Activated CD8-positive, alpha-beta T cell treated with anti-CD3 and anti-CD28 coated beads, Interleukin-2, amount 10 ng/mL, durations not matched to agents 7 days and 5 days (primary cell): Measurements from ENCODE around the gene MED16. TPM values are rescaled to one million over a fixed set of nuclear protein-coding genes. Genes with fewer than 3 reads are reported as not detected.
"Not testable (repeated sequence)": the region's sequence is repeated elsewhere in the genome, so short reads cannot be mapped to it uniquely, and the experiment has no call there.

Source experiments
- ATAC-seq: fragments of 150-1000 bp; cut with Tn5 transposase; one replicate; pipeline ENCODE4 v1.10.0; 2021; ENCODE audit warnings: moderate library complexity
- CTCF ChIA-PET: fragments of 350-600 bp; sonication (Branson Sonifier 250); formaldehyde crosslinking; loops from one replicate; lab custom pipeline; 2021; ENCODE audit warnings: antibody characterized with exemption; lab: Charles Lee
- POLR2A ChIA-PET: fragments of 350-600 bp; sonication (Branson Sonifier 250); formaldehyde crosslinking; loops from one replicate; lab custom pipeline; 2021; ENCODE audit warnings: antibody characterized with exemption; lab: Charles Lee
- DNase-seq: peaks from one replicate; pipeline ENCODE4 v3.0.0-alpha.2; 2020
- H3K27ac Mint-ChIP-seq: one replicate; pipeline ENCODE4 v1.8.0; 2021; ENCODE audit warnings: mild to moderate bottlenecking, mixed read lengths
- H3K27me3 Mint-ChIP-seq: one replicate; pipeline ENCODE4 v1.8.0; 2021; ENCODE audit warnings: low read depth, mixed read lengths
- H3K36me3 Mint-ChIP-seq: one replicate; pipeline ENCODE4 v1.8.0; 2021; ENCODE audit warnings: low read depth, mixed read lengths
- H3K4me1 Mint-ChIP-seq: one replicate; pipeline ENCODE4 v1.8.0; 2021; ENCODE audit warnings: low read depth, mixed read lengths
- H3K4me3 Mint-ChIP-seq: one replicate; pipeline ENCODE4 v1.8.0; 2021; ENCODE audit warnings: mild to moderate bottlenecking, mixed read lengths
- H3K9me3 Mint-ChIP-seq: one replicate; pipeline ENCODE4 v1.8.0; 2022; ENCODE audit warnings: mixed read lengths; ENCODE audit not compliant: insufficient read depth
- total RNA-seq, 2 experiments: library from RNA; stranded (reverse); gene quantifications; one replicate each; pipeline ENCODE4 v1.2.3, GENCODE V29; 2021

The MED16 gene
- total RNA-seq, 2 experiments from 2014 or later, result 55.9 to 60.4 TPM

- H3K27ac Mint-ChIP-seq, result no peak overlapping the region
- CTCF ChIA-PET, result no interaction called here
- POLR2A ChIA-PET, result no interaction called here
Measured at GRCh38 chr19:853014-853585, 39.9 kb downstream of the MED16 start.

GRCh38 chr19:852136-853013 lies 40.6 kb downstream of the MED16 start, which contains the start of gene ELANE:
Gene ELANE (plus strand): TSS chr19:852303. CDS start chr19:852329, 26 bp downstream.
- POLR2A ChIA-PET, result no interaction called here
- Mint-ChIP-seq H3K27ac (no peak within 1 kb of the TSS), H3K27me3 (no peaks in the 10 kb centered on the region), H3K36me3 (no peaks in the 10 kb centered on the region), H3K4me3 (no peak within 1 kb of the TSS), H3K4me1 (no peaks in the 10 kb centered on the region), H3K9me3 (no peaks in the 10 kb centered on the region)
- DNase-seq, result no peak
- CTCF ChIA-PET, result no interaction called here
- ATAC-seq, result no peak

More at GRCh38 chr19:853014-853585, 39.9 kb downstream of the MED16 start:
- Mint-ChIP-seq H3K4me1 (no peaks in the 10 kb centered on the region), H3K4me3 (no peak overlapping the region), H3K9me3 (no peaks in the 10 kb centered on the region), H3K27me3 (no peaks in the 10 kb centered on the region), H3K36me3 (no peaks in the 10 kb centered on the region)
- DNase-seq (no peak), ATAC-seq (no peak)

GRCh38 chr19:850979-851335 lies 42.0 kb downstream of the MED16 start:
- no peak overlapping the region for H3K4me3 Mint-ChIP-seq
- no peaks in the 10 kb centered on the region for H3K9me3 Mint-ChIP-seq
- H3K27me3 Mint-ChIP-seq, result peaks cover 2% of the 10 kb centered on the region
- DNase-seq (no peak), ATAC-seq (no peak)
- CTCF ChIA-PET, result interaction anchor here (1.1 kb wide), 1 partner anchor 12 kb away, joined by 4 read pairs; no protein-coding TSS in a partner anchor
- H3K27ac Mint-ChIP-seq, result no peak overlapping the region
- POLR2A ChIA-PET, result no interaction called here
- no peaks in the 10 kb centered on the region for H3K4me1 Mint-ChIP-seq
- no peaks in the 10 kb centered on the region for H3K36me3 Mint-ChIP-seq

- Mint-ChIP-seq H3K27ac (no peak overlapping the region), H3K4me3 (no peak overlapping the region), H3K9me3 (no peaks in the 10 kb centered on the region), H3K27me3 (peaks cover 5% of the 10 kb centered on the region), H3K4me1 (no peaks in the 10 kb centered on the region), H3K36me3 (no peaks in the 10 kb centered on the region)
- no peak for DNase-seq
- ChIA-PET CTCF (interaction anchor here (0.9 to 1.1 kb wide), 2 partner anchors 13 to 920 kb away, joined by 3 to 4 read pairs; no protein-coding TSS in a partner anchor), POLR2A (no interaction called here)
- peak; percentile 21 for ATAC-seq
Measured at GRCh38 chr19:850221-850978, 42.6 kb downstream of the MED16 start.

DNA sequence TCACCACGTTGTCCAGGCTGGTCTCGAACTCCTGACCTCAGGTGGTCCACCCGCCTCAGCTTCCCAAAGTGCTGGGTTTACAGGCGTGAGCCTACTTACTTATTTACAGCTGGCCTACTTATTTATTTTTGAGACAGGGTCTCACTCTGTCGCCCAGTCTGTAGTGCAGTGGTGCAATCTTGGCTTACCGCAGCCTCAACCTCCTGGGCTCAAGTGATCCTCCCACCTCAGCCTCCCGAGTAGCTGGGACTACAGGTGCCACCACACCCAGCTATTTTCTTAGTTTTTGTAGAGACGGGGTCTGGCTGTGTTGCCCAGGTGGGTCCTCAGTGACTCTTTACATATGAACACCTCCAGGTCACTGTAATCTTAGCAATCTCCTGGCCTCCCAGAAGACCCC lies 43.8 kb downstream of the MED16 start:
- CTCF ChIA-PET, ATAC-seq, H3K9me3 Mint-ChIP-seq: not testable (repeated sequence)

GRCh38 chr19:848386-848921 lies 44.5 kb downstream of the MED16 start:
- DNase-seq, result no peak
- Mint-ChIP-seq H3K27me3 (peaks cover 14% of the 10 kb centered on the region), H3K4me1 (peaks cover 4% of the 10 kb centered on the region), H3K4me3 (no peak overlapping the region), H3K27ac (no peak overlapping the region), H3K9me3 (no peaks in the 10 kb centered on the region), H3K36me3 (no peaks in the 10 kb centered on the region)
- no peak for ATAC-seq
- CTCF ChIA-PET, result no interaction called here
- POLR2A ChIA-PET, result no interaction called here

More for the DNA sequence above, 43.8 kb downstream of the MED16 start:
- DNase-seq, H3K4me1 Mint-ChIP-seq, H3K36me3 Mint-ChIP-seq, H3K27ac Mint-ChIP-seq, H3K4me3 Mint-ChIP-seq: not testable (repeated sequence)
- POLR2A ChIA-PET, result interaction anchor here (1.0 kb wide), 1 partner anchor 10 kb away, joined by 3 read pairs; no protein-coding TSS in a partner anchor
- peaks cover 12% of the 10 kb centered on the region for H3K27me3 Mint-ChIP-seq

DNA sequence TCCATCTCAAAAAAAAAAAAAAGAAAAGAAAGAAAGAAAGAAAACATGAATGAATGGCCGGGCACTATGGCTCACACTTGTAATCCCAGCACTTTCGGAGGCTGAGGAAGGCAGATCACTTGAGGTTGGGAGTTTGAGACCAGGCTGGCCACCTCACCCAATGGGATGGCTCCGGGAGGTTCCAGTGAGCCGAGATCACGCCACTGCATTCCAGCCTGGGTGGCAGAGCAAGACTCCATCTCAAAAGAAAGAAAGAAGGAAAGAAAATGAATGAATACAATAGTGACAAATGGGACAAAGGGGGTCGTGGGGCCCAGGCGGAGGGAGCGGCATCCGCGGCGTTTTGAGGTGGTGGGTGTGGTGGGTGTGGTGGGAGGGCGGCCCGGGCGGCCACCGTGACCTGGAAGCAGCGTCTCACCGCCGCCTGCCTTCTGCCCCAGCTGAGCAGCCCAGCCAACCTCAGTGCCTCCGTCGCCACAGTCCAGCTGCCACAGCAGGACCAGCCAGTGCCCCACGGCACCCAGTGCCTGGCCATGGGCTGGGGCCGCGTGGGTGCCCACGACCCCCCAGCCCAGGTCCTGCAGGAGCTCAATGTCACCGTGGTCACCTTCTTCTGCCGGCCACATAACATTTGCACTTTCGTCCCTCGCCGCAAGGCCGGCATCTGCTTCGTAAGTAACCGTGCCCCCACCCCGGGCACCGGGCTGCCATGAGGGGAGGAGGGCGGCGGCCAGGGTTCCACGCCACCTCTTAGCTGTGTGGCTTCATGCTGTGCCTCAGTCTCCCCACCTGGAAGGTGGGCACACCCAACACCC lies 47.1 kb downstream of the MED16 start:
- ATAC-seq (no peak), DNase-seq (no peak)
- Mint-ChIP-seq H3K4me1 (peaks cover 4% of the 10 kb centered on the region), H3K27me3 (peaks cover 18% of the 10 kb centered on the region), H3K36me3 (no peaks in the 10 kb centered on the region), H3K27ac (no peak overlapping the region), H3K4me3 (no peak overlapping the region), H3K9me3 (no peaks in the 10 kb centered on the region)
- POLR2A ChIA-PET, result no interaction called here
- CTCF ChIA-PET, result interaction anchor here (1.0 kb wide), 1 partner anchor 77 kb away, joined by 3 read pairs; no protein-coding TSS in a partner anchor

DNA sequence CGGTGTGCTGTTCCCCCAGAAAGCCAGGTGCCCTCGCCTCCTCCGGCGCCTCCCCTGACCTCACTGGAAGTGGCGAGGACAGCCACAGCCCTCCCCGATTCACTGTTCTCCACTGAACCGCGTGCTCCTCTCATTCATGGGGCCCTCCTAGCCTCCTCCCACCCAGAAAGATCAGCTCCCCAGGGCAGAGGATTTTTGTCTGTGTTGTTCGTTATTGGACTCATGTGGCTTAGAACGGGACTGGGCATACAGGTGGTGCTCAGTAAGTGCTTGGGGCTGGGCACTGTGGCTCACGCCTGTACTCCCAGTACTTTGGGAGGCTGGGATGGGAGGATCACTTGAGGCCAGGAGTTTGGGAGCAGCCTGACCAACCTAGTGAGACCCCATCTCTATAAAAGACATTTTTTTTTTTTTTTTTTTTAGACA lies 48.4 kb downstream of the MED16 start:
- ChIA-PET POLR2A (no interaction called here), CTCF (no interaction called here)
- peak; percentile 28 for ATAC-seq
- peak; percentile 41 for DNase-seq
- H3K36me3 Mint-ChIP-seq, result no peaks in the 10 kb centered on the region
- H3K27me3 Mint-ChIP-seq, result peaks cover 18% of the 10 kb centered on the region
- peaks cover 4% of the 10 kb centered on the region for H3K4me1 Mint-ChIP-seq
- H3K4me3 Mint-ChIP-seq, result no peak overlapping the region
- H3K27ac Mint-ChIP-seq, result no peak overlapping the region
- no peaks in the 10 kb centered on the region for H3K9me3 Mint-ChIP-seq

- Mint-ChIP-seq H3K27ac (no peak overlapping the region), H3K27me3 (peaks cover 18% of the 10 kb centered on the region), H3K4me3 (no peak overlapping the region), H3K4me1 (peaks cover 4% of the 10 kb centered on the region), H3K9me3 (no peaks in the 10 kb centered on the region), H3K36me3 (no peaks in the 10 kb centered on the region)
- ATAC-seq (no peak), DNase-seq (no peak)
- ChIA-PET CTCF (no interaction called here), POLR2A (no interaction called here)
Measured at GRCh38 chr19:843836-844545, 49.0 kb downstream of the MED16 start.

DNA sequence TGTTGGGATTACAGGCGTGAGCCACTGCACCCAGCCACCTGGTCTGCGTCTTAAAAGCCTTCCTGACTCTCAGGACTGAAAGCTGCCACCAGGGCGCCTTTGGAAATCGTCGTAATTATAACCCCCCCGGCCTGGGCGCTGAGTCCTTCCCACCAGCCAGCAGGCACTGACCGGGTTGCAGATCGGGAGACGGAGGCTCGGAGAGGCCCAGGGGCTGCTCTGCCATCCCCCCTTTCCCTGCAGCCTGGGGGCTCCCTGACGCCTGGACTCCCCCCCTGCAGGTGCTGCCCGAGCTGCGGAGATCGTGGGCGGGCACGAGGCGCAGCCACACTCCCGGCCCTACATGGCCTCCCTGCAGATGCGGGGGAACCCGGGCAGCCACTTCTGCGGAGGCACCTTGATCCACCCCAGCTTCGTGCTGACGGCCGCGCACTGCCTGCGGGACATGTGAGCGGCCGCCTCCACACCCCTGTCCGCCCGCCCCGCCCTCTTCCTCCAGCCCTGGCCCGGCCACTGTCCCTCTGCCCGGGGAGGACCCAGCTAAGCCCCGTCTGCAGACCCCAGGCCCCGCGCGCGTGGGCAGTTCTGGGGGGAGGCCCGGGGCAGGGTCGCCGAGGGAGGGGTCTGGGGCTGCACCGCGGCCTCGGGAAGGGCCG lies 49.7 kb downstream of the MED16 start:
- Mint-ChIP-seq H3K27me3 (peaks cover 18% of the 10 kb centered on the region), H3K9me3 (no peaks in the 10 kb centered on the region), H3K27ac (no peak overlapping the region), H3K36me3 (no peaks in the 10 kb centered on the region), H3K4me1 (peaks cover 4% of the 10 kb centered on the region), H3K4me3 (no peak overlapping the region)
- ChIA-PET POLR2A (interaction anchor here (0.7 kb wide), 1 partner anchor 66 kb away, joined by 3 read pairs; no protein-coding TSS in a partner anchor), CTCF (no interaction called here)
- ATAC-seq (peak; percentile 23), DNase-seq (no peak)
